CD14-positive monocyte (primary cell): ENCODE data around the gene MAGEF1. TPM values are rescaled to one million over a fixed set of nuclear protein-coding genes. Genes with fewer than 3 reads are reported as not detected.

Experiments
- DNase-seq, 3 donors: peaks; one replicate each; pipeline ENCODE4 v3.0.0-alpha.2; 2011 to 2022
- H2AFZ ChIP-seq: 2 replicates; pipeline ENCODE4 v1.6.0; 2012; ENCODE audit warnings: mild to moderate bottlenecking, low read depth, low read length, inconsistent platforms; ENCODE audit not compliant: insufficient read depth, poor library complexity, severe bottlenecking
- H3K27ac ChIP-seq, 2 donors: 1 replicate in 1 of 2; 2 replicates in 1 of 2; pipeline ENCODE4 v1.5.1; 2012 to 2013; ENCODE audit warnings: low read length in 2 of 2, control low read depth in 1 of 2, inconsistent platforms in 1 of 2, low read depth in 1 of 2, mild to moderate bottlenecking in 1 of 2
- H3K27me3 ChIP-seq, 2 donors: one replicate each; pipeline versions ENCODE4 v1.6.0 to v1.6.1; 2011 to 2013; ENCODE audit warnings: low read length in 2 of 2; ENCODE audit not compliant: control insufficient read depth in 2 of 2, insufficient read depth in 2 of 2
- H3K36me3 ChIP-seq, 2 donors: replicated peaks in 1 of 2; 1 replicate in 1 of 2; 2 replicates in 1 of 2; pipeline versions ENCODE4 v1.5.1 to v1.6.1; 2012 to 2013; ENCODE audit warnings: low read length in 2 of 2, control low read depth in 1 of 2, inconsistent platforms in 1 of 2, mild to moderate bottlenecking in 1 of 2; ENCODE audit not compliant: insufficient read depth in 2 of 2, control insufficient read depth in 1 of 2
- H3K4me1 ChIP-seq, 2 donors: 1 replicate in 1 of 2; 2 replicates in 1 of 2; pipeline versions ENCODE4 v1.5.1 to v1.6.1; 2012 to 2013; ENCODE audit warnings: low read length in 2 of 2, control low read depth in 1 of 2, inconsistent platforms in 1 of 2, mild to moderate bottlenecking in 1 of 2, moderate library complexity in 1 of 2; ENCODE audit not compliant: insufficient read depth in 2 of 2, control insufficient read depth in 1 of 2
- H3K4me2 ChIP-seq: replicated peaks from 2 replicates; pipeline ENCODE3; 2012; ENCODE audit warnings: low read length, moderate library complexity, mild to moderate bottlenecking; ENCODE audit not compliant: poor library complexity, severe bottlenecking; ENCODE audit errors: extremely low read depth
- H3K4me3 ChIP-seq, 3 experiments: fragments of 200-600 bp in 1 of 3; sonication (generic) in 1 of 3; replicated peaks in 1 of 3; 1 replicate in 2 of 3; 2 replicates in 1 of 3; pipeline ENCODE4 v1.5.1; 2011 to 2013; ENCODE audit warnings: low read length in 3 of 3, mild to moderate bottlenecking in 3 of 3, control low read depth in 2 of 3, low read depth in 2 of 3, inconsistent platforms in 1 of 3, moderate library complexity in 1 of 3
- H3K79me2 ChIP-seq: 2 replicates; pipeline ENCODE4 v1.6.0; 2012; ENCODE audit warnings: mild to moderate bottlenecking, control low read depth, inconsistent platforms, low read length, moderate library complexity; ENCODE audit not compliant: insufficient read depth
- H3K9ac ChIP-seq: 2 replicates; pipeline ENCODE4 v1.6.0; 2017; ENCODE audit warnings: low read length, mild to moderate bottlenecking; ENCODE audit not compliant: insufficient read depth, poor library complexity, severe bottlenecking
- H3K9me3 ChIP-seq, 2 donors: replicated peaks in 1 of 2; 1 replicate in 1 of 2; 2 replicates in 1 of 2; pipeline versions ENCODE4 v1.5.1 to v1.6.1; 2012 to 2013; ENCODE audit warnings: low read length in 2 of 2, control low read depth in 1 of 2; ENCODE audit not compliant: control insufficient read depth in 1 of 2, insufficient read depth in 1 of 2
- H4K20me1 ChIP-seq: 2 replicates; pipeline ENCODE4 v1.6.0; 2012; ENCODE audit warnings: mild to moderate bottlenecking, low read length, control low read depth, moderate library complexity; ENCODE audit not compliant: insufficient read depth
- H3K27ac Mint-ChIP-seq, 7 donors: one replicate each; pipeline ENCODE4 v1.8.0; 2020; ENCODE audit warnings: mild to moderate bottlenecking in 7 of 7, mixed read lengths in 7 of 7, moderate library complexity in 6 of 7, inconsistent platforms in 2 of 7
- H3K27me3 Mint-ChIP-seq, 3 donors: one replicate each; pipeline ENCODE4 v1.8.0; 2021 to 2022; ENCODE audit warnings: low read depth in 3 of 3, mild to moderate bottlenecking in 3 of 3, mixed read lengths in 3 of 3, moderate library complexity in 3 of 3, inconsistent platforms in 1 of 3
- H3K36me3 Mint-ChIP-seq, 2 donors: one replicate each; pipeline ENCODE4 v1.8.0; 2020; ENCODE audit warnings: mixed read lengths in 2 of 2, inconsistent platforms in 1 of 2, mild to moderate bottlenecking in 1 of 2
- H3K4me1 Mint-ChIP-seq: one replicate; pipeline ENCODE4 v1.8.0; 2020; ENCODE audit warnings: mild to moderate bottlenecking, mixed read lengths
- H3K4me3 Mint-ChIP-seq, 2 donors: one replicate each; pipeline ENCODE4 v1.8.0; 2020; ENCODE audit warnings: mild to moderate bottlenecking in 2 of 2, mixed read lengths in 2 of 2, moderate library complexity in 1 of 2
- H3K9me3 Mint-ChIP-seq, 7 donors: one replicate each; pipeline ENCODE4 v1.8.0; 2020 to 2022; ENCODE audit warnings: mixed read lengths in 7 of 7, mild to moderate bottlenecking in 6 of 7, moderate library complexity in 6 of 7, inconsistent platforms in 2 of 7
- WGBS: methylation state at CpG from one replicate; pipeline ENCODE4 v1.1.5; 2013; ENCODE audit warnings: missing lambda C conversion rate; ENCODE audit not compliant: insufficient coverage; 5-methylcytosine and 5-hydroxymethylcytosine counted together
- intact Hi-C, 2 donors: fragments of 100-400 bp; cut with micrococcal nuclease; formaldehyde crosslinking; loops; one replicate each; pipeline versions ENCODE4 v1.15.0 to v1.15.1; 2023
- polyA plus RNA-seq, 3 donors: library from polyadenylated mRNA; depleted of rRNA in 1 of 3; unstranded in 2 of 3; stranded (reverse) in 1 of 3; fragments of 300-500 nt in 2 of 3; fragments of >200 nt in 1 of 3; fragmentation: Illumina TruSeq in 2 of 3; gene quantifications; 1 replicate in 2 of 3; 2 replicates in 1 of 3; pipeline ENCODE4 v1.2.3, GENCODE V29; 2012 to 2021
- TF ChIP-seq, protein P1 (sequence below): fragments of 200-600 bp; IDR thresholded peaks from one replicate; pipeline ENCODE4 v1.8.0; 2022; ENCODE audit warnings: antibody characterized with exemption, mild to moderate bottlenecking

The MAGEF1 gene
- polyA plus RNA-seq, 3 donors, result 1.7 to 14.8 (median 12.2) TPM

DNA sequence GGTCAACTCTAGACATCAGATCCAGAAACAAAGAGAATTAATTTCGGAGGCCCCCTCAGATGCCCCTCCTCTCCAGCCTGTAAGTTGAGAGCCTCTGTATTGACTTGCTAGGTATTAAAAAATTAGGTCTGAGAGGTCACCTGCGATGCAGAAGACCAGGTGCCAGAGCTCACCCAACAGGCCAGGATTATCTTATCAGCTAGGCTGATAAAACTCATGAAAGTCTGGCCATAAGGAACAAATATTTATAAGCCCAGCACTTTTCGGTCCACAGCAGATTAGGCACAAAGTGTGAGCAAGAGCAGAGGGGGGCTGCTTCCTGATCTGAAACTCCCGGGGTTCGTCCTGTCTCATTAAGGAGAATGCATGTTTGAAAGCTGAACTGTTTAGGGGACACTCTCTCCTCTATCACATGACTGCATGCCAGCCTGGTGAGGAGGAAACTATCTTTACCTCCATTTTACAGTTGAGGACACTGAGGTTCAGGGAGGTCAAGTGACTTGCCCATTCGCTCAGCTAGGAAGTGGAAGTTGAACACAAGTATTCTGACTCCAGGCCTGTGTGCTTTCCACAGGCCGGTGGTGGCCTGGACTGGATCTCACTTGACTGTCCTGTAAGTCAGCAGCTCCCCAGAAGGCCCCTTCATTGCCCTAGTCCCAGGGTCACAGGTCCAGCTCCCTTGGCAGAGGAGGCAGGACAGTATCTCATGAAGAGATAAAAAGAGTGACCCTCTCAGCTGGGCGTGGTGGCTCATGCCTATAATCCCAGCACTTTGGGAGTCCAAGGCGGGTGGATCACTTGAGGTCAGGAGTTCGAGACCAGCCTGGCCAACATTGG is 39.6 kb upstream of the MAGEF1 start:
- Histone ChIP-seq H3K4me1 (peaks cover 15 to 22% of the 10 kb centered on the region in 2 donors), H3K36me3 (no peaks in the 10 kb centered on the region), H3K79me2 (no peaks in the 10 kb centered on the region), H3K27me3 (no peaks in the 10 kb centered on the region), H2AFZ (no peak overlapping the region), H3K9me3 (no peaks in the 10 kb centered on the region), H3K9ac (no peak overlapping the region), H4K20me1 (no peaks in the 10 kb centered on the region), H3K27ac (no peak overlapping the region), H3K4me2 (no peak overlapping the region), H3K4me3 (no peak overlapping the region)
- no peak for DNase-seq
- H3K4me1 Mint-ChIP-seq, result peaks cover 19% of the 10 kb centered on the region
- H3K36me3 Mint-ChIP-seq, result no peaks in the 10 kb centered on the region
- peak overlapping the region in 1 of 7 donors; percentile 49 for H3K27ac Mint-ChIP-seq
- 100% methylated on average over 3 of the region's 10 CpGs for WGBS
- peaks cover 4 to 6% (median 5%) of the 10 kb centered on the region in 3 donors for H3K27me3 Mint-ChIP-seq
- H3K9me3 Mint-ChIP-seq, result no peaks in the 10 kb centered on the region
- TF ChIP-seq, protein P1, sequence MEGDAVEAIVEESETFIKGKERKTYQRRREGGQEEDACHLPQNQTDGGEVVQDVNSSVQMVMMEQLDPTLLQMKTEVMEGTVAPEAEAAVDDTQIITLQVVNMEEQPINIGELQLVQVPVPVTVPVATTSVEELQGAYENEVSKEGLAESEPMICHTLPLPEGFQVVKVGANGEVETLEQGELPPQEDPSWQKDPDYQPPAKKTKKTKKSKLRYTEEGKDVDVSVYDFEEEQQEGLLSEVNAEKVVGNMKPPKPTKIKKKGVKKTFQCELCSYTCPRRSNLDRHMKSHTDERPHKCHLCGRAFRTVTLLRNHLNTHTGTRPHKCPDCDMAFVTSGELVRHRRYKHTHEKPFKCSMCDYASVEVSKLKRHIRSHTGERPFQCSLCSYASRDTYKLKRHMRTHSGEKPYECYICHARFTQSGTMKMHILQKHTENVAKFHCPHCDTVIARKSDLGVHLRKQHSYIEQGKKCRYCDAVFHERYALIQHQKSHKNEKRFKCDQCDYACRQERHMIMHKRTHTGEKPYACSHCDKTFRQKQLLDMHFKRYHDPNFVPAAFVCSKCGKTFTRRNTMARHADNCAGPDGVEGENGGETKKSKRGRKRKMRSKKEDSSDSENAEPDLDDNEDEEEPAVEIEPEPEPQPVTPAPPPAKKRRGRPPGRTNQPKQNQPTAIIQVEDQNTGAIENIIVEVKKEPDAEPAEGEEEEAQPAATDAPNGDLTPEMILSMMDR, result no peak
- intact Hi-C loops, result no loop called here
- no peak overlapping the region for H3K4me3 Mint-ChIP-seq

DNA sequence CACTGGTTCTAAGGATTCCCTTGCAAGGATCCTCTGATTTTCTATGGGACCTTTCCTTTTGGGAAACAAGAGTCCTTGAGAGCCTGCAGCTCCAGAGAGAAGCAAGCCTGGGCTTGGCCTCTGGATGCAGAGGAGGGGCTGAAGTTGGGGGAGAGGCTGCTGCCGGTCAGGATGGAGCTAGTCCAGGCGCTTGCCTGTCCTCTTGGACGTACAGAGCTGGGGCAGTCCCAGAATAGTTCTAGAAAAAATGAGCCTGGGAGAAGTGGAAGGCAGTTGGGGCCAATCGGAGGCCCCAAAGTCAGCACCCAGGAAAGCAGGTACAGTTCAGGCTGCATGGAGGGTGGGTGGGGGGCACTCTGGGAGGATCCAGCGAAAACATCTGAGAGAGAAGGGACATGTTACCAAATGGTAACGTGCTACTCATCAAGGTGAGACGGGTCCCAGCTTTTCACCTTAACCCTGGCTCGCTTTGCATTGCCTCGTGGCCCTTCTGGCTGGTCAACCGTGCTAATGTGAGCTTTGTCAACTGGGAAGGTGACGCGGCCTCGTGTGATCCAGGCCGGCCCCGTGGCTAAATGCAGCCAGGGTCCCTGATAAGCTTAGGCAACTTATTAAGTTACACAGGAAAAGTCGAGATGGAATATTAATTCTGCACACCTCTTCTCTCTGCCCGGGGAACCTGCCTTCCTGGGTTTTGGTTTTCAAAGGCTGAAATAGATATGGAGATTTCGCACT is 38.7 kb upstream of the MAGEF1 start:
- Histone ChIP-seq H3K27me3 (no peaks in the 10 kb centered on the region), H3K27ac (no peak overlapping the region), H4K20me1 (no peaks in the 10 kb centered on the region), H3K9me3 (no peaks in the 10 kb centered on the region), H3K4me1 (peaks cover 15 to 20% of the 10 kb centered on the region in 2 donors), H3K4me2 (no peak overlapping the region), H3K79me2 (no peaks in the 10 kb centered on the region), H3K4me3 (no peak overlapping the region), H3K36me3 (no peaks in the 10 kb centered on the region), H2AFZ (no peak overlapping the region), H3K9ac (no peak overlapping the region)
- Mint-ChIP-seq H3K27ac (peak overlapping the region in 2 of 7 donors; percentile 28 to 46), H3K27me3 (peaks cover 1 to 5% (median 5%) of the 10 kb centered on the region in 3 donors), H3K36me3 (no peaks in the 10 kb centered on the region), H3K9me3 (no peaks in the 10 kb centered on the region), H3K4me3 (no peak overlapping the region), H3K4me1 (peaks cover 14% of the 10 kb centered on the region)
- TF ChIP-seq, protein P1, result no peak
- DNase-seq, result no peak
- 90% methylated on average over 14 of the region's 18 CpGs for WGBS
- intact Hi-C loops, result no loop called here
